Uterus (tissue), 2 donors: ENCODE data around the gene RAX2.

Source experiments
- CTCF ChIP-seq, 4 experiments: fragments of 200-600 bp in 2 of 4; fragments of 450-650 bp in 2 of 4; sonication (generic) in 2 of 4; IDR thresholded peaks; one replicate each; pipeline ENCODE4 v1.5.1; 2016 to 2019; ENCODE audit warnings: antibody characterized with exemption in 4 of 4, mild to moderate bottlenecking in 2 of 4, moderate library complexity in 1 of 4
- POLR2A ChIP-seq, 2 donors: fragments of 450-650 bp; IDR thresholded peaks; one replicate each; pipeline ENCODE4 v1.6.1; 2016; ENCODE audit warnings: antibody characterized with exemption in 2 of 2, mild to moderate bottlenecking in 1 of 2, moderate library complexity in 1 of 2

GRCh38 chr19:3752492-3752891, 19.5 kb downstream of the RAX2 start:
- no peak for TF ChIP-seq POLR2A (IDR thresholded peaks at IDR 0.05)
- no peak for TF ChIP-seq CTCF (IDR thresholded peaks at IDR 0.05)
